H1 (cell line): ENCODE measurements around the gene PGP.

ENCODE experiments used
- BACH1 ChIP-seq: IDR thresholded peaks from 2 replicates; pipeline ENCODE4 v1.6.1; 2012; ENCODE audit warnings: low read length, improper control_type of control experiment
- CBX5 ChIP-seq: fragments of 300-800, 300-1000 bp; sonication (generic); IDR thresholded peaks from 2 replicates; pipeline ENCODE4 v1.7.1; 2016; ENCODE audit warnings: antibody characterized with exemption, low read length, low read depth
- CHD2 ChIP-seq: IDR thresholded peaks from 2 replicates; pipeline ENCODE4 v1.6.1; 2012; ENCODE audit warnings: low read length, improper control_type of control experiment
- EZH2 ChIP-seq: fragments of 200-600 bp; sonication (generic); IDR thresholded peaks from 2 replicates; pipeline ENCODE4 v1.7.1; 2012; ENCODE audit warnings: low read depth, mild to moderate bottlenecking, moderate library complexity, low read length, inconsistent platforms; ENCODE audit not compliant: severe bottlenecking
- POLR2AphosphoS5 ChIP-seq: IDR thresholded peaks from 2 replicates; pipeline ENCODE4 v1.6.1; 2011; ENCODE audit warnings: low read depth, low read length
- RAD21 ChIP-seq, 2 experiments: IDR thresholded peaks in 1 of 2; conservative IDR thresholded peaks in 1 of 2; 2 replicates each; pipeline ENCODE4 v1.6.1; 2011; ENCODE audit warnings: low read depth in 2 of 2, low read length in 2 of 2, improper control_type of control experiment in 1 of 2, inconsistent platforms in 1 of 2, mild to moderate bottlenecking in 1 of 2, moderate library complexity in 1 of 2
- SP1 ChIP-seq: IDR thresholded peaks from 2 replicates; pipeline ENCODE4 v1.6.1; 2011; ENCODE audit warnings: low read depth, low read length
- ZNF274 ChIP-seq: IDR thresholded peaks from 2 replicates; pipeline ENCODE4 v1.7.0; 2012; ENCODE audit warnings: low read length, borderline replicate concordance; ENCODE audit errors: extremely low read depth
- TF ChIP-seq, protein P1 (sequence below), 3 experiments: IDR thresholded peaks; 1 replicate in 2 of 3; 2 replicates in 1 of 3; pipeline versions ENCODE4 v1.5.1 to v1.6.1; 2011; ENCODE audit warnings: low read length in 3 of 3, mild to moderate bottlenecking in 3 of 3, inconsistent platforms in 2 of 3, low read depth in 1 of 3, moderate library complexity in 1 of 3; ENCODE audit not compliant: insufficient read depth in 1 of 3; ENCODE audit errors: control extremely low read depth in 1 of 3
- TF ChIP-seq, protein P2 (sequence below): IDR thresholded peaks from 2 replicates; pipeline ENCODE4 v1.6.1; 2011; ENCODE audit warnings: low read depth, mild to moderate bottlenecking, low read length; ENCODE audit not compliant: insufficient read depth
- TF ChIP-seq, protein P3 (sequence below): IDR thresholded peaks from 2 replicates; pipeline ENCODE4 v1.6.1; 2011; ENCODE audit warnings: low read length, improper control_type of control experiment

- TF ChIP-seq, protein P1, sequence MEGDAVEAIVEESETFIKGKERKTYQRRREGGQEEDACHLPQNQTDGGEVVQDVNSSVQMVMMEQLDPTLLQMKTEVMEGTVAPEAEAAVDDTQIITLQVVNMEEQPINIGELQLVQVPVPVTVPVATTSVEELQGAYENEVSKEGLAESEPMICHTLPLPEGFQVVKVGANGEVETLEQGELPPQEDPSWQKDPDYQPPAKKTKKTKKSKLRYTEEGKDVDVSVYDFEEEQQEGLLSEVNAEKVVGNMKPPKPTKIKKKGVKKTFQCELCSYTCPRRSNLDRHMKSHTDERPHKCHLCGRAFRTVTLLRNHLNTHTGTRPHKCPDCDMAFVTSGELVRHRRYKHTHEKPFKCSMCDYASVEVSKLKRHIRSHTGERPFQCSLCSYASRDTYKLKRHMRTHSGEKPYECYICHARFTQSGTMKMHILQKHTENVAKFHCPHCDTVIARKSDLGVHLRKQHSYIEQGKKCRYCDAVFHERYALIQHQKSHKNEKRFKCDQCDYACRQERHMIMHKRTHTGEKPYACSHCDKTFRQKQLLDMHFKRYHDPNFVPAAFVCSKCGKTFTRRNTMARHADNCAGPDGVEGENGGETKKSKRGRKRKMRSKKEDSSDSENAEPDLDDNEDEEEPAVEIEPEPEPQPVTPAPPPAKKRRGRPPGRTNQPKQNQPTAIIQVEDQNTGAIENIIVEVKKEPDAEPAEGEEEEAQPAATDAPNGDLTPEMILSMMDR (IDR thresholded peaks at IDR 0.05; ENCODE audit: control extremely low read depth in 1 of 3, insufficient read depth in 1 of 3, low read depth in 1 of 3, low read length in 3 of 3) = no peak
- TF ChIP-seq POLR2AphosphoS5 (no peak), EZH2 (no peak), RAD21 (IDR thresholded peaks at IDR 0.05 in 1 of 2, conservative IDR thresholded peaks at IDR 0.05 in 1 of 2; ENCODE audit: low read depth in 2 of 2, low read length in 2 of 2) (no peak), SP1 (no peak), BACH1 (no peak), ZNF274 (no peak), CHD2 (no peak), CBX5 (no peak)
- TF ChIP-seq, protein P2, sequence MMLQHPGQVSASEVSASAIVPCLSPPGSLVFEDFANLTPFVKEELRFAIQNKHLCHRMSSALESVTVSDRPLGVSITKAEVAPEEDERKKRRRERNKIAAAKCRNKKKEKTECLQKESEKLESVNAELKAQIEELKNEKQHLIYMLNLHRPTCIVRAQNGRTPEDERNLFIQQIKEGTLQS = no peak
- TF ChIP-seq, protein P3, sequence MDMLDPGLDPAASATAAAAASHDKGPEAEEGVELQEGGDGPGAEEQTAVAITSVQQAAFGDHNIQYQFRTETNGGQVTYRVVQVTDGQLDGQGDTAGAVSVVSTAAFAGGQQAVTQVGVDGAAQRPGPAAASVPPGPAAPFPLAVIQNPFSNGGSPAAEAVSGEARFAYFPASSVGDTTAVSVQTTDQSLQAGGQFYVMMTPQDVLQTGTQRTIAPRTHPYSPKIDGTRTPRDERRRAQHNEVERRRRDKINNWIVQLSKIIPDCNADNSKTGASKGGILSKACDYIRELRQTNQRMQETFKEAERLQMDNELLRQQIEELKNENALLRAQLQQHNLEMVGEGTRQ = no peak
Measured at GRCh38 chr16:2252806-2253148, 38.1 kb upstream of the PGP start.
